ENCODE measurements around the gene CAPN1.
"Not testable (repeated sequence)": the region's sequence is repeated elsewhere in the genome, so short reads cannot be mapped to it uniquely, and the experiment has no call there.

Gene CAPN1

GRCh38 chr11:65160643-65161042 lies 21.1 kb upstream of the CAPN1 start:
- no peak for DNase-seq

GRCh38 chr11:65163684-65164083 lies 18.0 kb upstream of the CAPN1 start:
- DNase-seq: no peak

GRCh38 chr11:65165410-65166317 lies 16.1 kb upstream of the CAPN1 start:
- no peak for DNase-seq

GRCh38 chr11:65166893-65167292 lies 14.8 kb upstream of the CAPN1 start:
- DNase-seq: no peak

- no peak for DNase-seq
Measured at GRCh38 chr11:65167656-65168055, 14.1 kb upstream of the CAPN1 start.

GRCh38 chr11:65169164-65169641 lies 12.5 kb upstream of the CAPN1 start:
- peak; percentile 35 for DNase-seq

GRCh38 chr11:65170058-65170534 lies 11.6 kb upstream of the CAPN1 start, which contains the start of gene SPDYC:
Gene SPDYC, plus strand, starts transcription at chr11:65170233. Its CDS starts 1,125 bp downstream, at chr11:65171358.
- no peak for DNase-seq

GRCh38 chr11:65172600-65172999 lies 9.1 kb upstream of the CAPN1 start:
- no peak for DNase-seq

GRCh38 chr11:65174571-65175010 lies 7.1 kb upstream of the CAPN1 start:
- DNase-seq: not testable (repeated sequence)

- DNase-seq: peak; percentile 60
Measured at GRCh38 chr11:65180877-65181568, 705 bp upstream of the CAPN1 start.

- peak; percentile 26 for DNase-seq
Measured at GRCh38 chr11:65182258-65183170, 786 bp downstream of the CAPN1 start.

- DNase-seq: no peak
Measured at GRCh38 chr11:65183201-65183891, 1.6 kb downstream of the CAPN1 start.

GRCh38 chr11:65184146-65184545 lies 2.4 kb downstream of the CAPN1 start:
- DNase-seq: no peak

- DNase-seq: no peak
Measured at GRCh38 chr11:65185171-65185570, 3.4 kb downstream of the CAPN1 start.

GRCh38 chr11:65185869-65186341 lies 4.2 kb downstream of the CAPN1 start:
- DNase-seq: no peak

GRCh38 chr11:65186701-65187100 lies 5.0 kb downstream of the CAPN1 start:
- no peak for DNase-seq

GRCh38 chr11:65187146-65187675 lies 5.5 kb downstream of the CAPN1 start:
- DNase-seq: no peak

- no peak for DNase-seq
Measured at GRCh38 chr11:65187971-65188461, 6.3 kb downstream of the CAPN1 start.

GRCh38 chr11:65188486-65188885 lies 6.8 kb downstream of the CAPN1 start:
- DNase-seq: no peak

GRCh38 chr11:65189191-65189590 lies 7.5 kb downstream of the CAPN1 start:
- no peak for DNase-seq

GRCh38 chr11:65194564-65194963 lies 12.8 kb downstream of the CAPN1 start:
- no peak for DNase-seq

Measured in NCI-H226 (cell line).